HG02642 (cell line): Measurements from ENCODE around the gene TK1.

Experiments
- ATAC-seq: cut with Tn5 transposase; IDR thresholded peaks from one replicate; pipeline ENCODE4 v1.9.1; 2021; ENCODE audit warnings: mild to moderate bottlenecking; ENCODE audit not compliant: unreplicated experiment, poor library complexity

TK1 gene

DNA sequence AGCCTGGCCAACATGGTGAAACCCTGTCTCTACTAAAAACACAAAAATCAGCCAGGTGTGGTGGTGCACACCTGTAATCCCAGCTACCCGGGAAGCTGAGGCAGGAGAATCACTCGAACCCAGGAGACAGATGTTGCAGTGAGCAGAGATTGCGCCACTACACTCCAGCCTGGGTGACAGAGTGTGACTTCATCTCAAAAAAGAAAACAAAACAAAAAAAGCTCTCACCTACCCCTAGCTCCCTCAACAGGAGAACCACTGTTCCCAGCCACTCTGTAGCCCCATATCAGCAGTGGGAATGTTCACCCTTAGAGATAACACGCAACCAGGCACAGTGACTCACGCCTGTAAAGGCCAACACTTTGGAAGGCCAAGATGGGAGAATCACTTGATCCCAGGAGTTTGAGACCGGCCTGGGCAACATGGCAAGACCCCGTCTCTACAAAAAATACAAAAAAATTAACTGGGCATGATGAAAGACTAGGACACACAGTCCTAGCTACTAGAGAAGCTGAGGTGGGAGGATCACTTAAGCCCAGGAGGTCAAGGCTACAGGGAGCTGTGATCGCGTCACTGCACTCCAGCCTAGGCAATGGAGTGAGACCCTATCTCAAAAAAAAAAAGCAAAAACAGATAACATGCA lies 50.9 kb downstream of the TK1 start:
- ATAC-seq = no peak

DNA sequence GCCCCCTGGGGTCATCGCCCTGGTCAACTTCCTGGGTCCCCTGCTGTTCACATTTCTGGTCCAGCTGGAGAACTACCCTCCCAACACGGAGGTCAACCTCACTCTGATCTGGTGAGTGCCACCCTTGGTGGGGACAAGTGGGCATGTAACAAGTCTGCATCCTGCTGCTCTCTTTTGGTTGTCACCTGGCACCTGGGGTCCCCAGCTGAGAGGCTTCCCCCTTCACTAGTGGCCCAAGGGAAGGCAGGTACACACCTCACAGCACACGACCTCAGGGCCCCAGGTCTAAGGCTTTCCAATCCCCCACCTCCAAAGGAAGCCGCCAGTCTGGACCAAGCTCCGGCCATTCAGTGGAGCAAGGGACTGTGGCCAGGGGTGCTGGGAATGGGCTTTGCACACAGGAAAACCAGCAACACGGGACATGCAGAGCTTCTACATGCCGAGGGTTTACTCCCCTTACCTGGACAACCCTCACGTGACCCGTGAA lies 51.9 kb downstream of the TK1 start:
- no peak for ATAC-seq

DNA sequence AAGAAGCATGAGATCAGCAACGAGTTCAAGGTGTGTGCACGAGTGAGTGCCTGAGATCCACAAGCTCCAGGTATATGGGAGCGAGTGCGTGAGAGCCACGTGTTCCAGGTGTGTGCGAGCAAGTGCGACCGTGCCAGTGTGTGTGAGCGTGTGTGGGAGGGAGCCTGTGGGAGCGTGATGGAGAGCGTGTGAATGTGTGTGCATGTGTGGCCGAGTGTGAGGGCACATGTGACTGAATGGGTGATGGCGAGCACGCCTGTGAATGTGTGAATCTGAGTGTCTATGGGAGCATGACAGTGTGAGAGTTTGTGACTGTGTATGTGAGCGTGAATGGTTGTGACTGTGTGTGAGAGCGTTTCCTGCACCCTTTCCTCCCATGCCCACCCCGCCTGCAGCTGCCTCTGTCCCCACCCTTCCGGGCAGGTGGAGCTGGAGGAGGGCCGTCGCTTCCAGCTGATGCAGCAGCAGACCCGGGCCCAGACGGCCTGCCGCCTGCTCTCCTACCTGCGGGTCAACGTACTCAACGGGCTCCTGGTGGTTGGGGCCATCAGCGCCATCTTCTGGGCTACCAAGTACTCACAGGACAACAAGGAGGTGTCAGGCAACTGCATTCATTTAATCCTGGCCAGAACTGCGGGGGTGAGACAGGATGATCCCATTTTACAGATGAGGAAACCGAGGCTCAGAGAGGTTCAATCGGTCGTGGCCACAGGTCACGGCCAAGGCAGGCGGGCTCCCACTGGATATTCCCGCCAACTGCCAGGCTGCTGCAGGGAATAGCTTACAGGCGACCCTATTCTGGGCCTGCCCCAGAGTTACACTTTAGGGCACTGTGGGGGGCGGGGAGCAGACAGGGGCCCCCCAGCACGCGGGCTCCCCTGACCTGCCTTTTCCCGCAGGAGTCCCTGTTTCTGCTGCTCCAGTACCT lies 52.6 kb downstream of the TK1 start:
- ATAC-seq = no peak

DNA sequence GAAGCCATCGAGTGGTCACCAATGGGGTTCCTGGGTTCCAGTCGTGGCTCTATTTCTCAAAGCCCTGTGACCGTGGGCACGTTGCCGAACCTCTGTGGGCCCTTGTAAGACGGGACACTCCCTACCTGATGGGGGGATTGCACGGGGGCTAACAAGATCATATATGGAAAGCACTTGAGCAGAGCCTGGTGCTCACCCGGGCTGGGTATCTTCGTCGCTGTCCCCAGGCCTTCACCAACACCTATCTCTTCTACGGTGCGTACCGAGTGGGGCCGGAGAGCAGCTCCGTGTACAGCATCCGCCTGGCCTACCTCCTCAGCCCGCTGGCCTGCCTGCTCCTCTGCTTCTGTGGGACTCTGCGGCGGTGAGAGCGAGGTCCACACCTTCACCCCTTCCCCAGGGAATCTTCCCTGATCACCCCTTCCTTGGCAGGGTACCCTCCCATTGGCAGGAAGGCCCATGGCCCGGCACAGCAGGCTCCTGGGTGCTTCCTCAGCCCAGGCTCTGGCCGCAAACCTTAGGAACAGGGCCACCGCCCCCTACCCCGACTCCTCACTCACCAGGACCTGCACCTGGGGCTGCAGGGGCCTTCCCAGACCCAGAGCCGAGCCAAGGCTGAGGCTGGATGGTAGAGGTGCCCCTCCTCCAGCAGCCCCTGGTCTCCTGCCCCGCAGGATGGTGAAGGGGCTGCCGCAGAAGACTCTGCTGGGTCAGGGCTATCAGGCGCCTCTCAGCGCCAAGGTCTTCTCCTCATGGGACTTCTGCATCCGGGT lies 53.5 kb downstream of the TK1 start:
- no peak for ATAC-seq

DNA sequence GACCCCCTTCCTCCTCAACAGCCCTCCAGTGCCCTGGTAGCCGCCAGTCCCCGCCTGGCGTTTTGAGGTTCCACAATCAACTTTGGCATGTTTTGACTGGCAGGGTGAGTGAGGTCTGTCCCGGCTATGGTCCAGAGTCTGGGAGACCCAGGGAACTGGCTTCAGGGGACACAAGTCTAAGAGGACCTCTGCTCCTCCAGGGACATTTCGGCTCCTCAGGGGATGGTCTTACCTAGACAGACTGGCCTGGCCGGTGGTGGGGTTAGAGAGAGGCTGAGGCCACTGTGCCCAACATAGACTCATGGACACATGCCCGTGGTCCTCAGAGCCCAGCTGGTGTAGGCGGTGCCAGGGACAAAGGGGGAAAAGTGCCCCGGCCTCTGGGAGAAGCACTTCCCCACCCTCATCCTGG lies 54.1 kb downstream of the TK1 start:
- ATAC-seq = no peak

DNA sequence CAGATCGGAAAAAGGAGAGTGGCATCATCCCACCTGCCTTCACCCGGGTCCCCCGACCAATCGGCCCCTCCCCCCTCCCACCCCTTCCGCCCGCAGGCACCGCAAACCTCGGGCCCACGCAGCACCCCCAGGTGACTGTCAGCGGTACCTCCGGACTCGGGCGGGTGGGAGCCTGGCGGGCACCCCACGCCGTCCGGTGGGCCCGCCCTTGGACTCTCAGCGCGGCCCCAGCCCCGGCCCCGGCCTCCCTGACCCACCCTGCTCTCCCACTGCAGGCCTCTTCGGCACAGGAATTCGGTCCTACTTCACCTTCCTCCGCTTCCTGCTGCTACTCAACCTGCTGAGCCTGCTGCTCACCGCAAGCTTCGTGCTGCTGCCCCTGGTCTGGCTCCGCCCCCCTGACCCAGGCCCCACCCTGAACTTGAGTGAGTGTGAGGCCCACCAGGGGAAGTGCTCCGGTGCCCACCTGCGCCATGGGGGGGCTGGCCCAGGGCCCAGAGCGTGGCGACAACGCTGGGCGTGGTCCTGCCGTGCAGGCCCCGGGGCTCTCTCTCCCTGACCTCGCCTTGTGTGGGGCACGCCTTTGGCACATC lies 54.7 kb downstream of the TK1 start:
- no peak for ATAC-seq

DNA sequence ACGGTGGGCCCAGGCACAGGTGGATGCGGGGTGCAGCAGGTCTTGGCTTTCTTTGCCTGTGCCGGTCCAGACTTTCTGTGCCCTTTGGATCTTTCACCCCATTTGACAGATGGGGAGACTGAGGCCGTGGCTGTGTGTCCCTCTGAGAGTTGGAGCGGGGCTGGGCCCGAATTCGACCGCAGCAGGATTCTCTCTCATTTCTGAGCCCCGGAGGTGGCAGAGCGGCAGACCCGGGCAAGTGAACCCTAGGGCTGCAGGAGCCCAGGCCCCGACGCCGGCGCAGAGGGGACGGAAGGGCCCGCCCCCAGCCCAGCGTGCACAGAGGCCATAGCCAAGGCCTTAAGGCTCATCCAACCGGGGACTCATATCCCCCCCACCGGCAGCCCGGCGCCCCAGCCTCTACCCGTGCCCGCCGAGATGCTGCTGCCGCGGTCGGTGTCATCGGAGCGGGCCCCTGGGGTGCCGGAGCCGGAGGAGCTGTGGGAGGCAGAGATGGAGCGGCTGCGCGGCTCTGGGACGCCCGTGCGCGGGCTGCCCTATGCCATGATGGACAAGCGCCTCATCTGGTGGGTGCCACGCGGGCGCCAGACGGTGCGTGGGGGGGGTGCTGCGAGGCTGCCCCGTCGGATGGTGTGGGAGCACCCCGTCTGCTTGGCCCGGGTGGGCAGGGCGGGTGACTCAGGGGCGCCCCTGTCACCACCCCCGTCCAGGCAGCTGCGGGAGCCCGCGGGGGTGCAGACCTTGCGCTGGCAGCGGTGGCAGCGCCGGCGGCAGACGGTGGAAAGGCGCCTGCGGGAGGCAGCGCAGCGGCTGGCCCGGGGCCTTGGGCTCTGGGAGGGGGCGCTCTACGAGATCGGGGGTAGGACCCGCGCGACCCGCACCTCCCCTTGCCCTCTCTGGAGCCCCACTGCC lies 55.4 kb downstream of the TK1 start:
- no peak for ATAC-seq

DNA sequence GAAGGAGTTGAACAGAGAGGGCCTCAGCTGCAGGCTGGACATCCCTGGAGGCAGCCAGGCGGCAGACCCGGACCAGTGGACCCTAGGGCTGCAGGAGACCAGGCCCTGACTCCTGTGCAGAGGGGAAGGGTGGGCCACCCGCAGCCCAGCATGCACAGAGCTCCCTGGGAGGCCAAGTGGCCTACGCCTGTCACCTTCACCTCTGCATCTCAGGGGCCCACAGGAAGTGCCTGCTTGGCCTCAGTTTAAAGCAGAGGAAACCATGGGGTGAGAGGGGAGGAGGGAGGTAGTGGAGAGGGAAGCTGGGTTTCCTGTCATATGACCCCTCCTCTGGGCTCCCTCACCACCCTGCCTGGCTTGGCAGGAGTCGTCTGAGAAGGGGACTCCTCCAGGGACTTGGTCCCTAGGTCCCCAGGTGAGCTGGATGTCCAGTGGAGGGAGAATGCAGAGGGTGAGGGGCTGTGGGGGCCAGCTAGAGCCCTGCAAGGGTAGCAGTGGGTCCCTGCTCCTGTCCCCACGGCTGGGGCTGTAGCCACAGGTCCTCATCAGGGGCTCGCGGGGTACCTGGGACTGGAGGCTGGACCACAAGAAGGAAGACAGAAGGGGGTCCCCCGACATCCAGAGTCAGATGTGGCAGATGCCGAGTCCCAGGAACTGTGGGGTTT lies 56.3 kb downstream of the TK1 start, which contains the start of gene TMC8:
TMC8 (plus strand) TSS at position 335 of the 665 bp plus-strand sequence. CDS start 818 bp downstream, outside the sequence.
- ATAC-seq = no peak

DNA sequence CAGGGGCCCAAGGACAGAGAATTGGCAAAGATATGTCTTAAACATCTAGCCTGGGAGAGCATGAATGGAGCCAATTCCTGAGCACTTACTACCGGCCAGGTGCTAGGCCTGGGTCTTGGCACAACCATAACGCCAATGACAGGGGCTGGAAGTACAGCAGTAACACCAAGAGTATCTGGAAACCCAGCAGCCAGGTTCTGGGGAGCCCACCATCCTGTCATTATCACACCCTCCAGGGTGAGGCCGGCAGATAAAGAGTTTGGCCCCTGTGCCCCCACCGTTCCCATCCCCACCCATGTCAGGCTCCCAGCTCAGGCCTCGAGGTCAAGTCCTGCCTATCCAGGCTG lies 56.8 kb downstream of the TK1 start:
- no peak for ATAC-seq

DNA sequence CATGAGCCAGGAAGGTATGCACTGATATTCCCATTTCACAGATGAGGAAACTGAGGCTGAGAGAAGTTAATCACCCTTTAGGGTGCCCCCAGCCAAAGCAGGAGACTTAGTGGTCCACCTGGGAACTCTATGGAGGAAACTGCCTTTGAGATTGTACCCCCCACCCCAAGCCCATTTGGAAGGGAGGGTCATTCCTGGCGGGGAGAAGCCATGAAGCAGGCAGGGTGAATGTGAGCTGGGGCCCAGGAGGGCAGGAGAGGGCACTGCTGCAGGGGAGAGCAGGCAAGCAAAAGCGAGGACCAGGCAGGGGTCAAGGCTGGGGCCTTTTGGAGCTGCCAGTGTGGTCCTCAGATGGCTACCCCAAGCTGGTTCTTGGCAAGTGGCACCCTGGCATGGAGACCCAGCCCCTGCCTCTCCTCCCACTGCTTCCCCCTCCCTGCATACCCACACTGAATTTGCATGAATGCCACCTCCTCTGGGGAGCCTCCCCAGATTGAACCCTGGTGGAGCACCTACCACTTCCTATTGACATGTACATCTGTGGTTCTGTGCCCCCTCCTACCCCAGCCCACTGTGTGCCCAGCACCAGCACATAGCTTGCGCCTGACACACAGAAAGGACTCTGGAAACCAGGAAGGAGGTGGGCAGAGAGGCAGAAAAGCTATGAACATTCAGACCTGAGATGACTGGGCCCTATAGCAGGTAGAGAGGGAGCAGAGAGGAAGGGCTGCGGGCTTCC lies 57.3 kb downstream of the TK1 start:
- no peak for ATAC-seq

DNA sequence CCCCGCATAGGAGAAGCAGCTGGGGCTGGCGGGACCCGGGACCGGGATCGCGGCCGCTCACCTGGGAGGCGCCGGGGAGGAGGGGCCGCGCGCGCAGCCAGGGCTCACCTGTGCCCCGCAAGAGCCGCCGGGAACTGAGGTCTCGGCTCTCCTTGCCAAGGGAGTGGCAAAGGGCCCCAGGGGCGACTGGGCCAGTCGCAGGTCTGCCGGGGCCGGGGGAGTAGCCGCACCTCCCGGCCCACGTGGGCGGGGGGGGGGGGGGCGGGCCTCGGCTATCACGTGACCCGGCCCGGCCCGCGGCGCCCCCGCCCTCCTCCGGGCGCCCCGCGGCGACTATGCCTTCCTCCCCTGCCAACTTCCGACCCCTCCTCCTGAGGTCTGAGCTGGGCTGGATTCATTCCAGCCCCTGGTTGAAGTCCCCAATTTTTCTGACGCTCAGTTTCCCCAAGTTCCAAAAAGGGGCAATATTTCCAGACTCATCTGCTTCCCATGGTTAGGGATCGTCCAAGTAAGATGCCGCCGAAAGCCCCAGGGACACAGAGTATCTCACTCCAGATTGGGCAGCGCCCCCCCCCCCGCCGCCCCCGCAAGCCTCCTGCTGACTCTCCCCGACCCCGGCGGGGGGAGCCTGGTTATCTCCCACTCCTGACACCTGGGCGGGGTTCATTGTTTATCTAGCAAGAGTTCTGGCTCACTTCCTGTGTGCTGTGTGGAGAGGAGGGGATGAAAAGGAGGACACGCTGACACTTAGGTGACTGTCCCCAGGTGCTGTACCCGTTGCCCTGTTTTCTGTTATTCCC lies 58.1 kb downstream of the TK1 start, which contains the start of gene TMC6:
TMC6 (minus strand) TSS at position 205 of the 800 bp plus-strand sequence. CDS start 1,923 bp downstream, outside the sequence.
- ATAC-seq = peak; percentile 26

DNA sequence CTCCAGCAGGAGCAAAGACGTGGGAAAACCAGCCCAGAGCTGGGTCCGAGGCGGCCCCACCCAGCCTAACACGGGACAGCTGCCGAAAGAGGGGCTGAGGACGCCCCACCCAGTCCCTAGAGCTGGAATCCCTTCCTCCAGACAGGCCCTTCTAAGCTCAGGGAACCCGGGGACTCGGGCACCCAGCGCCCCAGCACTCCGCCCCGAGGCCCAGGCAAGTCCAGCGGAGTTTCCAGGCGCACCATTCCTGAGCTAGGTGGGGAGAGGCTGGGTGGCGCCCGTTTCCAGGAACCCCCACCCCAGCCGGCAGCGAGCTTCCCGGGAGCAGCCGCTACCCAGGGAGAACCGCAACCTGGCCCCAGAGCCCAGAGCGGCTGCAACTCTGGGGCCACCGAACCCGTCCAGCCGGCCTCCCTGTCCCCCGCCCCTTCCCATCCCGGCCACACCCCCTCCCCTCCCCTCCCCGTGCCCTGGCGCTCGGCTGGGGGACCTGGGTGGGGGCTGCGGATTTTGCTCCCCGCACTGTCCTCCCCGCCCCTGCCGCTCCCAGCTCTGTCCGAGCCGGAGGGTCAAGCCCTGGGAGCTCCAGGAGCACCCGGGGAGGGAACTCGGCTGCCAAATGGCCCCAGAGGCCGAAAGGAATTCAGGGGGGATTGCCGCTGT lies 58.8 kb downstream of the TK1 start:
- no peak for ATAC-seq

DNA sequence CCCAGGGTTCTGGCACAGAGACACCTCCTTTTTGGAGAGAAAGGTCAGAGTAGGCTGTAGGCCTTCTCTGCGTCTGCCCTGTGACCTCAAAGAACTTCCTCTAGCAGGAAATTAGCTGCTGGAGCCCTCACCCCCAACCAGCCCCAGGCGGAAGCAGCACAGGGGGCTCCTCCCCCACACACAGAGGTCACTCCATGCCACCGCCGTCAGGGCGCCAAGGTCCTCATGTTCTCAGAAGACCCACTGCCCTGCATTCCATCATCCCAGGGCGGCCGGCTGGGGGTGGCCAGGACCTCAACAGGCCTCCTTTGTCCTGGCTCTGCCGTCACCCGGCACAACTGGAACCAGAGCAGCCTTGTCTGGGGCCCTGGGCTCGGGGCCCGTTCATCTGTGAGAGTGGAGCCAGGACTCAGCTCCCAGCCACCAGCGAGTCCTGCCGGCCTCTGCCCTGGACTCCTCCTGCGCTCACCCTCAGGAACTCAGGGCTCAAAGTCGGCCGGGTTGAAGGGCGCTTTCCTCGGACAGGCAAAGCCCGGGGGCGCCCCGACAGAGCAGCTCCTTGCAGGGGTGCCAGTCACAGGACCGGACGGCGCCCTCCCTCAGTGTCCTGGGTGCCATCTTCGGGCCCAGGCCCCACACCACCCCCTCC lies 59.5 kb downstream of the TK1 start:
- ATAC-seq = no peak

DNA sequence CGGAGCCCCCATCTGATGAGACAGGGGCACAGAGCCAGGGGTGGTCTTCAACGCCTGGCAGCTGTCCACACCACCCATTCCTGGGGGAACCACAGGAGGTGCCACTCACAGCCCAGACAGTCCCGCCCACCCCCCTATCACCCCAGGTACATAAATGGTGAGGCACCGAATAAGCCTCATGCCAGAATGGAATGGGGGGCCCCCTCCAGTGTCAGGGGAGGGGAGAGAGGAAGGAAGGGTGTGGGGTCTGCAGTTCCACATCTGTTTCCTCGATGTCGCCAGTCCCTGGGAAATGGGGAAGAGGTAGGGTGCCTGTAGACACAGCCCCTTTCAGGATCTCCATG lies 60.0 kb downstream of the TK1 start:
- ATAC-seq = no peak

DNA sequence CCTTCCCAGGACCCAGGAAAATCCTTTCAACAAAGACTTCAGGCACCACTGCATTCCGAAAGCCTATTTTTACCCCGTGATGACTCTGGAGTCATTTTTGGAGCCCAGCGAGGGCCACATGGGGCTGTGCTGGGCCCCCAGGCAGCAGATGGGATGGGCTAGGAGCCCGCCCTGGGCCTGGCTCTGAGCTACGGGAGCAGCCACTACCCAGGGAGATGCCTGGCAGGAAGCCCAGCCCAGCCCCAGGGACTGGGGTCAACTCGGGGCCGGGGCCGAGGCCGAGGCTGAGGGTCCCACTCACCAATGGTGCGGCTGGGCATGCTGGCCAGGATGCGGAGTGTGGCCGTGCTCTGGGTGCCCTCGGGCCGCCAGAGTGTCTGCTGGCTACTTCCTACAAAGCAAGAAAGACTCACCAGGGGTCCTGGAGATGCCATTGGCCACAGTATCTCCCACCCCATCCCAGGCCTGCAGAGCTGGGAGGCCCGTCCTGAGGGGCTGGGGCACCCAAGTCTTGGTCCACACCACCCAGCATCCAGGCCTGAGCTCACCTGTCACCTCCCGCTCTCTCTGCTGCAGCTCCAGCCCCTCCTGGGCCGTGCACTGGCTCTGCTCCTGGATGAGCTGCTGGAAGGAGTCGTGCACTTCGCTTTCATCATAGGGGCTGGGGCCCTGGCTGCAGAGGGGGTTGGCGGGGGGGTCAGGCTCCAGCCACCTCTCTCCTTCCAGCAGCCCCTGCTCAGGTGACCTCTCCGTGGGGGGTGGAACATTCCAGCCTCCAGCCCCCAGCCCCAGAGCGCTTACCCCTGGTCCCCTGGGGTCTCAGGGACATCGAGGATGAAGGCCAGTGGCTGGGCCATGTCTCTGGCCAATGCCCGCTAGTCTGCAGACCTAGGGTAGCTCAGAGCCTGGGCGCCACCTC lies 60.6 kb downstream of the TK1 start:
- ATAC-seq = no peak
